GM12878 (cell line): ENCODE data around the gene TYRP1. TPM values are rescaled to one million over a fixed set of nuclear protein-coding genes. Genes with fewer than 3 reads are reported as not detected.

ENCODE experiments used
- ATAC-seq: fragments of 200-7000 bp; cut with Tn5 transposase; 3 replicates; pipeline ENCODE4 v1.9.1; 2020; ENCODE audit warnings: mild to moderate bottlenecking, moderate library complexity
- BruUV-seq: library from RNA; stranded (reverse); fragments of 400-500 nt; replicated peaks from 2 replicates; lab custom pipeline; 2021; lab: Mats Ljungman, UMichigan
- CTCF ChIA-PET: fragments of 300-600 bp; sonication (Branson Sonifier 250); formaldehyde crosslinking; extraction: SDS; loops from one replicate; lab custom pipeline; 2021; ENCODE audit warnings: inconsistent platforms; lab: Yijun Ruan, JAX
- POLR2A ChIA-PET: fragments of 350-600 bp; formaldehyde crosslinking; extraction: SDS; loops from one replicate; lab custom pipeline; 2021; ENCODE audit warnings: inconsistent platforms; lab: Charles Lee
- RAD21 ChIA-PET: fragments of 300-600 bp; sonication (Branson Sonifier 250); formaldehyde crosslinking; loops from one replicate; lab custom pipeline; 2023; ENCODE audit warnings: antibody characterized with exemption; ENCODE audit not compliant: unreplicated experiment; lab: Charles Lee
- SMC1A ChIA-PET: fragments of 300-600 bp; sonication (Branson Sonifier 250); formaldehyde crosslinking; loops from one replicate; lab custom pipeline; 2023; ENCODE audit not compliant: unreplicated experiment, uncharacterized antibody; lab: Charles Lee
- DNase-seq: peaks from one replicate; pipeline ENCODE4 v3.0.0-alpha.2; 2011; ENCODE audit warnings: low read depth, low spot score
- FAIRE-seq: peaks from 3 replicates; lab custom pipeline; 2011; peaks lifted over from hg19 to GRCh38; lab: Jason Lieb, UNC
- H2AFZ ChIP-seq: 2 replicates; pipeline ENCODE4 v1.6.0; 2011; ENCODE audit warnings: low read depth, low read length, control low read depth; ENCODE audit not compliant: control insufficient read depth
- H3K27ac ChIP-seq: 2 replicates; pipeline ENCODE4 v1.5.1; 2011; ENCODE audit warnings: control low read depth; ENCODE audit not compliant: control insufficient read depth, insufficient read depth
- H3K27me3 ChIP-seq, 2 experiments: replicated peaks in 1 of 2; 2 replicates each; pipeline versions ENCODE4 v1.6.0 to v1.6.1; 2011; ENCODE audit warnings: low read length in 1 of 2; ENCODE audit not compliant: control insufficient read depth in 2 of 2, insufficient read depth in 2 of 2
- H3K36me3 ChIP-seq, 2 experiments: 2 replicates each; pipeline ENCODE4 v1.5.1; 2011; ENCODE audit warnings: low read length in 1 of 2; ENCODE audit not compliant: control insufficient read depth in 2 of 2, insufficient read depth in 2 of 2
- H3K4me1 ChIP-seq: 2 replicates; pipeline ENCODE4 v1.6.1; 2011; ENCODE audit warnings: mild to moderate bottlenecking, low read length, moderate library complexity, mixed read lengths; ENCODE audit not compliant: control insufficient read depth, insufficient read depth
- H3K4me2 ChIP-seq: 2 replicates; pipeline ENCODE4 v1.6.0; 2011; ENCODE audit warnings: control low read depth; ENCODE audit not compliant: control insufficient read depth, insufficient read depth
- H3K4me3 ChIP-seq: fragments of 200-600 bp; sonication (generic); 2 replicates; pipeline ENCODE4 v1.5.1; 2016
- H3K79me2 ChIP-seq: 2 replicates; pipeline ENCODE4 v1.6.0; 2011; ENCODE audit warnings: low read length; ENCODE audit not compliant: control insufficient read depth, insufficient read depth
- H3K9ac ChIP-seq: 2 replicates; pipeline ENCODE4 v1.8.0; 2011; ENCODE audit warnings: low read length, control low read depth, mixed read lengths; ENCODE audit not compliant: control insufficient read depth, insufficient read depth
- H3K9me3 ChIP-seq: replicated peaks from 3 replicates; pipeline ENCODE4 v1.5.1; 2011; ENCODE audit warnings: mild to moderate bottlenecking, low read length; ENCODE audit not compliant: control insufficient read depth, insufficient read depth
- H4K20me1 ChIP-seq: 2 replicates; pipeline ENCODE4 v1.6.0; 2011; ENCODE audit not compliant: control insufficient read depth, insufficient read depth
- BACH1 ChIP-seq: fragments of 450-650 bp; IDR thresholded peaks from 2 replicates; pipeline ENCODE4 v1.6.1; 2017; ENCODE audit warnings: mild to moderate bottlenecking, borderline replicate concordance
- IRF4 ChIP-seq: IDR thresholded peaks from 2 replicates; pipeline ENCODE4 v1.6.1; 2011; ENCODE audit warnings: low read depth, low read length
- MTA3 ChIP-seq: IDR thresholded peaks from 2 replicates; pipeline ENCODE4 v1.6.1; 2012; ENCODE audit warnings: low read length, inconsistent platforms, borderline replicate concordance
- PAX5 ChIP-seq: IDR thresholded peaks from 2 replicates; pipeline ENCODE4 v1.6.1; 2011; ENCODE audit warnings: low read depth, low read length, borderline replicate concordance
- POLR2A ChIP-seq: IDR thresholded peaks from 2 replicates; pipeline ENCODE4 v1.6.1; 2011; ENCODE audit warnings: low read depth, mild to moderate bottlenecking, low read length
- RAD21 ChIP-seq: IDR thresholded peaks from 2 replicates; pipeline ENCODE4 v1.6.1; 2011; ENCODE audit warnings: mild to moderate bottlenecking, low read depth, low read length, moderate library complexity; ENCODE audit not compliant: insufficient read depth
- WGBS: methylation state at CpG from one replicate; pipeline ENCODE4 v1.1.6; 2016; ENCODE audit warnings: low lambda C conversion rate; ENCODE audit not compliant: insufficient replicate concordance, insufficient coverage; ENCODE audit errors: missing lambda C conversion rate; 5-methylcytosine and 5-hydroxymethylcytosine counted together
- in situ Hi-C: fragments of 300-500 bp; cut with MboI; formaldehyde crosslinking; loops from 9 replicates; pipeline ENCODE4 v1.14.3; 2018; ENCODE audit warnings: mixed read lengths
- intact Hi-C: fragments of 100-400 bp; cut with micrococcal nuclease; formaldehyde crosslinking; loops from one replicate; pipeline ENCODE4 v1.14.2; 2022; ENCODE audit not compliant: unreplicated experiment
- polyA plus RNA-seq, 11 experiments: library from polyadenylated mRNA; depleted of rRNA in 4 of 11; unstranded in 6 of 11; stranded (reverse) in 5 of 11; fragments of >200 nt; fragmentation: Nextera tagmentation in 4 of 11; fragmentation: Illumina TruSeq in 1 of 11; extraction: Ambion mirVana in 4 of 11; extraction: Trizol in 1 of 11; gene quantifications; 1 replicate in 1 of 11; 2 replicates in 10 of 11; pipeline versions ENCODE4 v1.2.1 to v1.2.3, GENCODE V29; 2011 to 2016; ENCODE audit warnings: inconsistent platforms in 2 of 11, missing spikeins in 2 of 11, low read depth in 1 of 11
- total RNA-seq, 4 experiments: library from RNA; depleted of rRNA in 3 of 4; stranded (reverse); fragments of >200 nt in 3 of 4; fragmentation: Illumina TruSeq in 1 of 4; extraction: Trizol in 1 of 4; gene quantifications; 2 replicates each; pipeline versions ENCODE4 v1.2.1 to v1.2.3, GENCODE V29; 2013 to 2021
- TF ChIP-seq, protein P1 (sequence below): fragments of 450-650 bp; IDR thresholded peaks from 2 replicates; pipeline ENCODE4 v1.6.1; 2017; ENCODE audit warnings: mild to moderate bottlenecking, low read depth, inconsistent platforms; ENCODE audit not compliant: poor library complexity, severe bottlenecking

TYRP1 gene
- total and polyA plus RNA-seq, 10 of the 15 experiments (the other 5 are each of a cell fraction or from before 2014, with no cell fraction given): 0.01 TPM; not detected in 9

DNA sequence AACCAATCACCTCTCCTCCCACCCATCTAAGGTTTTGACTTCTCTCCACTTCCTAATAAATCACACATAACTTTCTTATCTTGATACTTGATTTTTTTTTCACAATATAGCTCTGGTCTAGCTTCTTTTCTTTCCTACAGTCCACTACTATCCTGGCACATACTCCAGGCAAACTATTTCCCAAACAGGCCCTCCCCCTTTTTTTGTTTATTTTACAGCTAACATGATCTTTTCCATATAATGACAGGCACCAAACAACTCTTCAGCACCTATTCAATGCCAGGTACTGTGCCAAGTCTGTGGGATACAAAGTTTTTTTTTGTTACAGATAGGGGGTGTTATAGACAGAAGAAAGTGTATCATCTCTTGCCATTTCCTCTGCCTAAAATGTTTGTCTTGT, 7.9 kb downstream of the TYRP1 start (continued):
- TF ChIP-seq BACH1 (no peak), MTA3 (no peak), IRF4 (no peak), POLR2A (no peak)

DNA sequence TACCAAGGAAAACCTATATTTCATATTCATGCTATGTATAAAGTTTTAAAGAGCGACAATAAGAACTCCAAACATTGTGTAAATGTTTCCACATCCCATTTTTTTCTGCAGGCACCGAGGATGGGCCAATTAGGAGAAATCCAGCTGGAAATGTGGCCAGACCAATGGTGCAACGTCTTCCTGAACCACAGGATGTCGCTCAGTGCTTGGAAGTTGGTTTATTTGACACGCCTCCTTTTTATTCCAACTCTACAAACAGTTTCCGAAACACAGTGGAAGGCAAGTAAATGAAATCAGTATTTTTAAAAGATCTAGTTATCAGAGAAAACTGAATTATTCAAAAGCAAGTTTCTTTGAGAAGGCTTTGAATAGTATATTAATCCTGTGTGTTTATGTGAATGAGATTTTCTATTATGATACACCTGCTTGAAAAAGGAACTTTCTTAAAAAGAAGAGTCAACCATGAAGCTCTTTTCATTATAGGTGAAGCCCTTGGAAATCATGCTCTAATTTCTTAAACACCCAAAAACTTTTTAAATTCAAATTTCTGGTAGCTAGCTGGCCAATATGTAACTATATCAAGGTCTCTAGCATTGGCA, 9.1 kb downstream of the TYRP1 start:
- no peak for FAIRE-seq
- Histone ChIP-seq H3K4me3 (no peak overlapping the region), H3K79me2 (no peaks in the 10 kb centered on the region), H3K4me2 (no peak overlapping the region), H4K20me1 (no peaks in the 10 kb centered on the region), H3K9me3 (no peaks in the 10 kb centered on the region)
- in situ Hi-C loops: no loop called here
- CTCF ChIA-PET: interaction anchor here (0.7 kb wide), 2 partner anchors 354 to 855 kb away, joined by 3 to 4 read pairs; no protein-coding TSS in a partner anchor
- TF ChIP-seq, protein P1, sequence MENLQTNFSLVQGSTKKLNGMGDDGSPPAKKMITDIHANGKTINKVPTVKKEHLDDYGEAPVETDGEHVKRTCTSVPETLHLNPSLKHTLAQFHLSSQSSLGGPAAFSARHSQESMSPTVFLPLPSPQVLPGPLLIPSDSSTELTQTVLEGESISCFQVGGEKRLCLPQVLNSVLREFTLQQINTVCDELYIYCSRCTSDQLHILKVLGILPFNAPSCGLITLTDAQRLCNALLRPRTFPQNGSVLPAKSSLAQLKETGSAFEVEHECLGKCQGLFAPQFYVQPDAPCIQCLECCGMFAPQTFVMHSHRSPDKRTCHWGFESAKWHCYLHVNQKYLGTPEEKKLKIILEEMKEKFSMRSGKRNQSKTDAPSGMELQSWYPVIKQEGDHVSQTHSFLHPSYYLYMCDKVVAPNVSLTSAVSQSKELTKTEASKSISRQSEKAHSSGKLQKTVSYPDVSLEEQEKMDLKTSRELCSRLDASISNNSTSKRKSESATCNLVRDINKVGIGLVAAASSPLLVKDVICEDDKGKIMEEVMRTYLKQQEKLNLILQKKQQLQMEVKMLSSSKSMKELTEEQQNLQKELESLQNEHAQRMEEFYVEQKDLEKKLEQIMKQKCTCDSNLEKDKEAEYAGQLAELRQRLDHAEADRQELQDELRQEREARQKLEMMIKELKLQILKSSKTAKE: no peak
- TF ChIP-seq RAD21: 0 out of 2 replicates have a peak, but pooled peaks have one; percentile 5
- no peak for TF ChIP-seq PAX5
- TF ChIP-seq, all 136 proteins: peak for 1
- no peak for ATAC-seq
- SMC1A ChIA-PET: no interaction called here
- intact Hi-C loops: no loop called here
- Histone ChIP-seq H3K27ac (no peak overlapping the region), H3K9ac (no peak overlapping the region), H3K4me1 (no peaks in the 10 kb centered on the region), H2AFZ (no peak overlapping the region), H3K36me3 (no peaks in the 10 kb centered on the region), H3K27me3 (no peaks in the 10 kb centered on the region)
- POLR2A ChIA-PET: no interaction called here
- RAD21 ChIA-PET: interaction anchor here (0.9 kb wide), 1 partner anchor 388 kb away, joined by 3 read pairs; no protein-coding TSS in a partner anchor
- BruUV-seq: no TSS peak
- WGBS: 16% methylated on average over 6 of the region's 6 CpGs
- no peak for DNase-seq
